Measurements from ENCODE around the gene MPRIP. TPM values are rescaled to one million over a fixed set of nuclear protein-coding genes. Genes with fewer than 3 reads are reported as not detected.

Gene MPRIP
- polyA plus RNA-seq, 1 donor (not counting 4 experiments of a cell fraction or from before 2014, with no cell fraction given), result 113 TPM

DNA sequence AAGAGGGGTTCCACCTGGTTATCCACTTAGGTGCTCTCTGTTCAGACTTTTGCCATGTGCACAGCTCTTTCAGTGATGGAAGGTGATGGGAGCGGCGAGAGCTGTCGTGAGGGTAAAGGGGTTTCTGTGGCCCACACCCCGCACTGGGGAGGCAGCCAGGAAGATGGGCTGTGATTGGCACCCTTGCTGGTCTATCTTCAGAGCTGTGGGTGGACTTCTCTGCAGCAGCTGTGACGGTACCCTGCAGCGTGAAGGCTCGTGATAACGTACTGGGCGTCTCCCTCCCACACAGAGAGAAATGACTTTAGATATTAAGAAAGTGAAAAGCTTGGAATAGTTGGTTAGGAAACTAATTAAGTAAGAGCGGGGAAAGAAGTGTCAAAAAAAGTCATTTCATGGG is 45.8 kb downstream of the MPRIP start:
- Histone ChIP-seq H3K9ac (ENCODE audit: control insufficient read depth, extremely low read depth, insufficient read depth, low read length) (no peak overlapping the region), H3K27me3 (ENCODE audit: control insufficient read depth, extremely low read depth, insufficient read depth, low read length) (no peaks in the 10 kb centered on the region), H3K4me2 (ENCODE audit: control insufficient read depth, extremely low read depth, insufficient read depth, low read depth, low read length) (no peak overlapping the region), H3K36me3 (ENCODE audit: control insufficient read depth in 2 of 2, extremely low read depth in 1 of 2, insufficient read depth in 2 of 2, low read length in 2 of 2) (peaks cover 21 to 46% of the 10 kb centered on the region in 2 experiments), H3K4me3 (ENCODE audit: control insufficient read depth in 2 of 3, extremely low read depth in 1 of 3, insufficient read depth in 2 of 3, low read depth in 1 of 3, low read length in 3 of 3) (no peak overlapping the region), H2AFZ (ENCODE audit: control insufficient read depth, low read length) (no peak overlapping the region), H3K9me1 (ENCODE audit: control insufficient read depth, extremely low read depth, insufficient read depth, low read length) (peaks cover 7% of the 10 kb centered on the region), H3K4me1 (ENCODE audit: control insufficient read depth, extremely low read depth, insufficient read depth, low read length) (peaks cover 38% of the 10 kb centered on the region), H3K9me3 (ENCODE audit: control insufficient read depth, low read depth, low read length) (no peaks in the 10 kb centered on the region), H3K79me2 (ENCODE audit: control insufficient read depth, insufficient read depth, low read length) (peaks cover 72% of the 10 kb centered on the region), H4K20me1 (ENCODE audit: control insufficient read depth, extremely low read depth, insufficient read depth, low read length) (peaks cover 23% of the 10 kb centered on the region), H3K27ac (ENCODE audit: control insufficient read depth, insufficient read depth, low read length) (peak overlapping the region; percentile 15)
- dilution Hi-C loops (cut with MboI; ENCODE audit: extremely low pct_ligation_motif_present, low sequenced_read_pairs), result no loop called here
- no peak for TF ChIP-seq CTCF (optimal IDR thresholded peaks at IDR 0.05 in 1 of 3, IDR thresholded peaks at IDR 0.05 in 1 of 3, conservative IDR thresholded peaks at IDR 0.05 in 1 of 3; ENCODE audit: extremely low read depth in 1 of 3, insufficient read depth in 2 of 3, low read length in 3 of 3)
- no peak for DNase-seq (ENCODE audit: low read depth, low spot score)
- FAIRE-seq, result no peak

- Histone ChIP-seq H3K4me1 (ENCODE audit: control insufficient read depth, extremely low read depth, insufficient read depth, low read length) (peaks cover 38% of the 10 kb centered on the region), H3K79me2 (ENCODE audit: control insufficient read depth, insufficient read depth, low read length) (peaks cover 76% of the 10 kb centered on the region)
Measured at GRCh38 chr17:17088541-17089525, 46.6 kb downstream of the MPRIP start.

More at GRCh38 chr17:17088541-17089525, 46.6 kb downstream of the MPRIP start:
- peaks cover 24% of the 10 kb centered on the region for H4K20me1 ChIP-seq (ENCODE audit: control insufficient read depth, extremely low read depth, insufficient read depth, low read length)
- no peak overlapping the region for H3K4me3 ChIP-seq (ENCODE audit: control insufficient read depth in 2 of 3, extremely low read depth in 1 of 3, insufficient read depth in 2 of 3, low read depth in 1 of 3, low read length in 3 of 3)
- peaks cover 7% of the 10 kb centered on the region for H3K9me1 ChIP-seq (ENCODE audit: control insufficient read depth, extremely low read depth, insufficient read depth, low read length)
- H3K36me3 ChIP-seq (ENCODE audit: control insufficient read depth in 2 of 2, extremely low read depth in 1 of 2, insufficient read depth in 2 of 2, low read length in 2 of 2), result peaks cover 19 to 42% of the 10 kb centered on the region in 2 experiments
- DNase-seq (ENCODE audit: low read depth, low spot score) (no peak), FAIRE-seq (peak; percentile 56)
- H3K9ac ChIP-seq (ENCODE audit: control insufficient read depth, extremely low read depth, insufficient read depth, low read length), result no peak overlapping the region
- peak overlapping the region; percentile 15 for H3K27ac ChIP-seq (ENCODE audit: control insufficient read depth, insufficient read depth, low read length)
- no peak for TF ChIP-seq EZH2 (IDR thresholded peaks at IDR 0.05; ENCODE audit: low read length)
- TF ChIP-seq CTCF (optimal IDR thresholded peaks at IDR 0.05 in 1 of 3, IDR thresholded peaks at IDR 0.05 in 1 of 3, conservative IDR thresholded peaks at IDR 0.05 in 1 of 3; ENCODE audit: extremely low read depth in 1 of 3, insufficient read depth in 2 of 3, low read length in 3 of 3), result no peak
- no peaks in the 10 kb centered on the region for H3K9me3 ChIP-seq (ENCODE audit: control insufficient read depth, low read depth, low read length)
- H3K27me3 ChIP-seq (ENCODE audit: control insufficient read depth, extremely low read depth, insufficient read depth, low read length), result no peaks in the 10 kb centered on the region
- H2AFZ ChIP-seq (ENCODE audit: control insufficient read depth, low read length), result no peak overlapping the region
- dilution Hi-C loops (cut with MboI; ENCODE audit: extremely low pct_ligation_motif_present, low sequenced_read_pairs), result no loop called here
- H3K4me2 ChIP-seq (ENCODE audit: control insufficient read depth, extremely low read depth, insufficient read depth, low read depth, low read length), result no peak overlapping the region
